HepG2 (cell line): ENCODE measurements around the gene UBL5. TPM values are rescaled to one million over a fixed set of nuclear protein-coding genes. Genes with fewer than 3 reads are reported as not detected.

Source experiments
- ATF1 ChIP-seq: IDR thresholded peaks from 2 replicates; pipeline ENCODE4 v1.6.1; 2016; ENCODE audit warnings: mild to moderate bottlenecking, control low read depth
- BHLHE40 ChIP-seq: IDR thresholded peaks from 2 replicates; pipeline ENCODE4 v1.6.1; 2011; ENCODE audit warnings: low read length, improper control_type of control experiment
- BORCS8-MEF2B ChIP-seq: sonication (generic); formaldehyde crosslinking; IDR thresholded peaks from 2 replicates; pipeline ENCODE4 v1.8.0; 2022; ENCODE audit warnings: mild to moderate bottlenecking, missing genetic modification reagents
- GATAD2A ChIP-seq: IDR thresholded peaks from 2 replicates; pipeline ENCODE4 v1.6.1; 2016
- HNRNPL ChIP-seq: fragments of 200-400 bp; formaldehyde crosslinking; IDR thresholded peaks from 2 replicates; pipeline ENCODE4 v1.6.1; 2017; ENCODE audit warnings: mild to moderate bottlenecking, low read depth, low read length
- JUNB ChIP-seq: sonication (generic); formaldehyde crosslinking; IDR thresholded peaks from 2 replicates; pipeline ENCODE4 v1.8.0; 2022; ENCODE audit warnings: missing genetic modification reagents, mild to moderate bottlenecking, borderline replicate concordance
- MXD4 ChIP-seq: IDR thresholded peaks from 2 replicates; pipeline ENCODE4 v1.6.1; 2016; ENCODE audit warnings: mild to moderate bottlenecking, missing biosample characterization, missing genetic modification reagents
- MXI1 ChIP-seq: IDR thresholded peaks from 3 replicates; pipeline ENCODE4 v1.6.1; 2012; ENCODE audit warnings: low read depth, low read length, inconsistent platforms, borderline replicate concordance
- PHF20 ChIP-seq: sonication (generic); formaldehyde crosslinking; IDR thresholded peaks from 2 replicates; pipeline ENCODE4 v1.5.0; 2020; ENCODE audit warnings: mild to moderate bottlenecking, missing genetic modification reagents
- SMC3 ChIP-seq: IDR thresholded peaks from 2 replicates; pipeline ENCODE4 v1.6.1; 2011; ENCODE audit warnings: low read length, improper control_type of control experiment
- SP140L ChIP-seq: sonication (generic); formaldehyde crosslinking; IDR thresholded peaks from 2 replicates; pipeline ENCODE4 v1.4.0; 2020; ENCODE audit warnings: missing genetic modification reagents, borderline replicate concordance
- TAF15 ChIP-seq: fragments of 200-400 bp; formaldehyde crosslinking; IDR thresholded peaks from one replicate; pipeline ENCODE4 v1.6.1; 2018; ENCODE audit warnings: mild to moderate bottlenecking, low read depth, low read length; ENCODE audit not compliant: poor library complexity, severe bottlenecking
- XBP1 ChIP-seq: sonication (generic); formaldehyde crosslinking; IDR thresholded peaks from 2 replicates; pipeline ENCODE4 v1.5.0; 2020; ENCODE audit warnings: missing genetic modification reagents
- polyA plus RNA-seq, 8 experiments: library from polyadenylated mRNA; depleted of rRNA in 3 of 8; stranded (reverse) in 7 of 8; unstranded in 1 of 8; fragments of >200 nt; fragmentation: Illumina TruSeq in 4 of 8; extraction: Trizol in 4 of 8; gene quantifications; 2 replicates each; pipeline versions ENCODE4 v1.2.1 to v1.2.3, GENCODE V29; 2011 to 2016; ENCODE audit warnings: low read depth in 4 of 8, missing spikeins in 1 of 8, mixed read lengths in 1 of 8; ENCODE audit not compliant: insufficient read depth in 1 of 8
- total RNA-seq, 5 experiments: library from RNA; depleted of rRNA; stranded (reverse); fragments of >200 nt; fragmentation: Illumina TruSeq; extraction: Trizol; gene quantifications; 2 replicates each; pipeline ENCODE4 v1.2.3, GENCODE V29; 2016; ENCODE audit warnings: low read depth in 1 of 5
- TF ChIP-seq, protein P1 (sequence below): sonication (generic); formaldehyde crosslinking; conservative IDR thresholded peaks from 2 replicates; pipeline ENCODE4 v1.8.0; 2022; ENCODE audit warnings: low read depth, missing genetic modification reagents
- TF ChIP-seq, protein P2 (sequence below): fragments of 450-650 bp; IDR thresholded peaks from 2 replicates; pipeline ENCODE4 v1.6.1; 2017

The UBL5 gene
- total and polyA plus RNA-seq, 2 of the 13 experiments (the other 11 are each of a cell fraction or from before 2014, with no cell fraction given): 373 to 487 TPM

DNA sequence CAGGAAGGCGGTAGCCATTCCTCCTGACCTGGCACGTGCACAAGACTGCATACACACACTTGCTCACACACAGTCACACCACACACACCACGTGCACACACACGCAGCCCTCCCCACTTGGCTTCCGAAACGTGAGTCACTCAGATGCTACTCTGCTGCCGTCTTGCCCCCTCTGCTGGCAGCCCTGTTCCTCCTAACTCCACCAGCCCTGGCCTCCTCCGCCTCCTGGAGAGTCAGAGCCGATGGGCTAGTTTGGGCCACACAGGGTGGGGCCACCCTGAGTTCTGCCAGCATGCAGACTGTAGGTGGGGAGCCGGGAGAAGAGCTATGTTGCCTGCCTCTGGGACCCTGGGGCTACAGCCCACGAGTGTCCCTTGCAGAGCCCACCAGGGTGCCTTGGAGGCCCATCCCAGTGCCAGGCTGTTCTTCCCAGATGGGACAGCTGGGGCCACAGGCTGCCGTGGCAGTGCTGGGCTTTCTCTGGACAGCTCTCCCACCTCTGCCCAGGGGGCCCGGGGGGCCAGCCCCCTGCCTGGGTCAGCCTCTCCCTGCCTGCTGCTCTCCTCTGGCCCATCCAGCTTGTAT lies 19.5 kb downstream of the UBL5 start (continued):
- TF ChIP-seq HNRNPL (no peak), ATF1 (CRISPR knock-in tag) (no peak), SMC3 (0 out of 2 replicates have a peak, but pooled peaks have one; percentile 3), BORCS8-MEF2B (CRISPR knock-in tag) (no peak), BHLHE40 (peak; percentile 79), MXD4 (no peak), PHF20 (CRISPR knock-in tag) (no peak), JUNB (CRISPR knock-in tag) (no peak), XBP1 (CRISPR knock-in tag) (no peak), GATAD2A (CRISPR knock-in tag) (no peak), TAF15 (no peak), SP140L (CRISPR knock-in tag) (no peak), MXI1 (no peak)
- TF ChIP-seq, protein P1, sequence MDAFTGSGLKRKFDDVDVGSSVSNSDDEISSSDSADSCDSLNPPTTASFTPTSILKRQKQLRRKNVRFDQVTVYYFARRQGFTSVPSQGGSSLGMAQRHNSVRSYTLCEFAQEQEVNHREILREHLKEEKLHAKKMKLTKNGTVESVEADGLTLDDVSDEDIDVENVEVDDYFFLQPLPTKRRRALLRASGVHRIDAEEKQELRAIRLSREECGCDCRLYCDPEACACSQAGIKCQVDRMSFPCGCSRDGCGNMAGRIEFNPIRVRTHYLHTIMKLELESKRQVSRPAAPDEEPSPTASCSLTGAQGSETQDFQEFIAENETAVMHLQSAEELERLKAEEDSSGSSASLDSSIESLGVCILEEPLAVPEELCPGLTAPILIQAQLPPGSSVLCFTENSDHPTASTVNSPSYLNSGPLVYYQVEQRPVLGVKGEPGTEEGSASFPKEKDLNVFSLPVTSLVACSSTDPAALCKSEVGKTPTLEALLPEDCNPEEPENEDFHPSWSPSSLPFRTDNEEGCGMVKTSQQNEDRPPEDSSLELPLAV (CRISPR knock-in tag): no peak
- TF ChIP-seq, protein P2, sequence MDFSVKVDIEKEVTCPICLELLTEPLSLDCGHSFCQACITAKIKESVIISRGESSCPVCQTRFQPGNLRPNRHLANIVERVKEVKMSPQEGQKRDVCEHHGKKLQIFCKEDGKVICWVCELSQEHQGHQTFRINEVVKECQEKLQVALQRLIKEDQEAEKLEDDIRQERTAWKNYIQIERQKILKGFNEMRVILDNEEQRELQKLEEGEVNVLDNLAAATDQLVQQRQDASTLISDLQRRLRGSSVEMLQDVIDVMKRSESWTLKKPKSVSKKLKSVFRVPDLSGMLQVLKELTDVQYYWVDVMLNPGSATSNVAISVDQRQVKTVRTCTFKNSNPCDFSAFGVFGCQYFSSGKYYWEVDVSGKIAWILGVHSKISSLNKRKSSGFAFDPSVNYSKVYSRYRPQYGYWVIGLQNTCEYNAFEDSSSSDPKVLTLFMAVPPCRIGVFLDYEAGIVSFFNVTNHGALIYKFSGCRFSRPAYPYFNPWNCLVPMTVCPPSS: no peak
